Measurements from ENCODE around the gene ANO1. TPM values are rescaled to one million over a fixed set of nuclear protein-coding genes. Genes with fewer than 3 reads are reported as not detected.

ANO1 gene
- total RNA-seq, 3 donors from 2014 or later (not counting 1 experiment from before 2014, with no cell fraction given), result not detected

DNA sequence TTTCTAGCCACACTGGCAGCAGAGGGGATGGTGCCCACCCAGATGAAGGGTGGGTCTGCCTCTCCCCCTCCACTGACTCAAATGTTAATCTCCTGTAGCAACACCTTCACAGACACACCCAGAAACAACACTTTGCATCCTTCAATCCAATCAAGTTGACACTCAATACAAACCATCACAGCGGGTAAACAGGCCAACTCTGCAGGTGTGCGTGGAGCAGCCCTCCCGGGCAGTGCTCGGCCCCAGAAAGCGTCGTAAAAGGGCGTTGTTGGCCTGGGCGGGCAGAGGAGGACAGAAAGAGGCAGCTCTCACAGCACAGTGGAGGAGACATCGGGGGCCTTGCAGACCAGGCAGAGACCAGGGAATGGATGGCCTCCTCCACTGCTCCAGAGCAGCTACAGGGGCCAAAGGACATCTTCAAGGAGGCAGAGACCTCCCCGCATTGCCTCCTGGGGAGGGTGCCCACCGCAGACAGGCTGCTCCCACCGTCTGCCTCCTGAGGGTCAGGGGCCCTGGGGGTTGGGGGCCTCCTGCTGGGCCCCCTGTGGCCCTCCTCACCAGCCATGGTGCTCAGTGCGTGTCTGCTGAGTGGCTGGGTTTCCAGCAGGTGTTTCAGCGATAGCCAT, 68.9 kb downstream of the ANO1 start:
- DNase-seq, result no peak
- H3K27ac Mint-ChIP-seq, result no peak overlapping the region
- H3K4me1 Mint-ChIP-seq, result no peaks in the 10 kb centered on the region
- no peaks in the 10 kb centered on the region for H3K9me3 Mint-ChIP-seq
- Histone ChIP-seq H3K9me3 (ENCODE audit: control insufficient read depth, insufficient read depth, low read length) (no peaks in the 10 kb centered on the region), H3K4me1 (ENCODE audit: control insufficient read depth, insufficient read depth, low read length) (no peaks in the 10 kb centered on the region), H3K27me3 (ENCODE audit: control insufficient read depth, insufficient read depth, low read length) (peaks cover 2% of the 10 kb centered on the region), H3K27ac (ENCODE audit: low read length) (no peak overlapping the region), H3K36me3 (ENCODE audit: control insufficient read depth, insufficient read depth, low read length) (no peaks in the 10 kb centered on the region), H3K4me3 (ENCODE audit: low read length) (no peak overlapping the region)
- ATAC-seq, result no peak
- peaks cover 15 to 17% of the 10 kb centered on the region in 2 donors for H3K27me3 Mint-ChIP-seq (ENCODE audit: low read depth in 2 of 2)
- H3K36me3 Mint-ChIP-seq, result no peaks in the 10 kb centered on the region
- no peak overlapping the region for H3K4me3 Mint-ChIP-seq
- 37% methylated on average over 14 of the region's 14 CpGs for WGBS (ENCODE audit: insufficient coverage)
- intact Hi-C loops (cut with micrococcal nuclease), result no loop called here
- TF ChIP-seq CTCF (IDR thresholded peaks at IDR 0.05), result no peak

DNA sequence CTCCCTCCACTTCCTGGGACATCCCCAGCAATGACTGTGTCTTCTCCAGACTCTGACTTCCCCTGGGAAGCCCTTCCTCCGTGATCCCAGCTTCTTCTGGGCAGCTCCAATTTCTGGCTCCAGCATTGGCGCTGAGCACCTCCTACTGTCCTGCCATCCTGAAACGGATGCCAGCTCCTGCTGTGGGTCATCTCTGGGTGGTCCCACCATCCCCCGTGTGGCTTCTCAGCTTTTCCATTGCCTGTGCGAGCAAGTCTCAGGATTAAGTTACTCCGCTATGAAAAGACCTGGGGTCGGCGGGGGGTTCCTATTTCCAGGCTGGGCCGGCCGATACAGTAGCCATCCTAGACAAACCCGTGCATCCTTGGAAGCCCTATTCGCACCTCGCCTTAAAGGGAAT, 69.6 kb downstream of the ANO1 start:
- no peak overlapping the region for H3K4me3 Mint-ChIP-seq
- H3K36me3 Mint-ChIP-seq, result no peaks in the 10 kb centered on the region
- H3K27ac ChIP-seq (ENCODE audit: low read length), result no peak overlapping the region
- intact Hi-C loops (cut with micrococcal nuclease), result no loop called here
- H3K27me3 ChIP-seq (ENCODE audit: control insufficient read depth, insufficient read depth, low read length), result no peaks in the 10 kb centered on the region
- no peak overlapping the region for H3K27ac Mint-ChIP-seq
- no peaks in the 10 kb centered on the region for H3K36me3 ChIP-seq (ENCODE audit: control insufficient read depth, insufficient read depth, low read length)
- ATAC-seq (no peak), DNase-seq (no peak)
- H3K4me3 ChIP-seq (ENCODE audit: low read length), result no peak overlapping the region
- no peak for TF ChIP-seq CTCF (IDR thresholded peaks at IDR 0.05)
- no peaks in the 10 kb centered on the region for H3K9me3 ChIP-seq (ENCODE audit: control insufficient read depth, insufficient read depth, low read length)
- no peaks in the 10 kb centered on the region for H3K9me3 Mint-ChIP-seq
- no peaks in the 10 kb centered on the region for H3K4me1 Mint-ChIP-seq
- peaks cover 13 to 16% of the 10 kb centered on the region in 2 donors for H3K27me3 Mint-ChIP-seq (ENCODE audit: low read depth in 2 of 2)
- WGBS (ENCODE audit: insufficient coverage), result 72% methylated on average over 13 of the region's 13 CpGs
- H3K4me1 ChIP-seq (ENCODE audit: control insufficient read depth, insufficient read depth, low read length), result no peaks in the 10 kb centered on the region

- H3K4me3 Mint-ChIP-seq, result no peak overlapping the region
- no peaks in the 10 kb centered on the region for H3K4me1 Mint-ChIP-seq
- H3K9me3 ChIP-seq (ENCODE audit: control insufficient read depth, insufficient read depth, low read length), result no peaks in the 10 kb centered on the region
- ATAC-seq (no peak), DNase-seq (no peak)
- no peak for TF ChIP-seq CTCF (IDR thresholded peaks at IDR 0.05)
- no peaks in the 10 kb centered on the region for H3K27me3 Mint-ChIP-seq (ENCODE audit: low read depth in 2 of 2)
- H3K36me3 Mint-ChIP-seq, result no peaks in the 10 kb centered on the region
- H3K27ac ChIP-seq (ENCODE audit: low read length), result no peak overlapping the region
- no peaks in the 10 kb centered on the region for H3K9me3 Mint-ChIP-seq
- no peaks in the 10 kb centered on the region for H3K4me1 ChIP-seq (ENCODE audit: control insufficient read depth, insufficient read depth, low read length)
- WGBS (ENCODE audit: insufficient coverage), result 95% methylated on average over 9 of the region's 9 CpGs
- intact Hi-C loops (cut with micrococcal nuclease), result no loop called here
- H3K27ac Mint-ChIP-seq, result no peak overlapping the region
- no peaks in the 10 kb centered on the region for H3K36me3 ChIP-seq (ENCODE audit: control insufficient read depth, insufficient read depth, low read length)
- H3K27me3 ChIP-seq (ENCODE audit: control insufficient read depth, insufficient read depth, low read length), result no peaks in the 10 kb centered on the region
- no peak overlapping the region for H3K4me3 ChIP-seq (ENCODE audit: low read length)
Measured at GRCh38 chr11:70151671-70152070, 73.6 kb downstream of the ANO1 start.

DNA sequence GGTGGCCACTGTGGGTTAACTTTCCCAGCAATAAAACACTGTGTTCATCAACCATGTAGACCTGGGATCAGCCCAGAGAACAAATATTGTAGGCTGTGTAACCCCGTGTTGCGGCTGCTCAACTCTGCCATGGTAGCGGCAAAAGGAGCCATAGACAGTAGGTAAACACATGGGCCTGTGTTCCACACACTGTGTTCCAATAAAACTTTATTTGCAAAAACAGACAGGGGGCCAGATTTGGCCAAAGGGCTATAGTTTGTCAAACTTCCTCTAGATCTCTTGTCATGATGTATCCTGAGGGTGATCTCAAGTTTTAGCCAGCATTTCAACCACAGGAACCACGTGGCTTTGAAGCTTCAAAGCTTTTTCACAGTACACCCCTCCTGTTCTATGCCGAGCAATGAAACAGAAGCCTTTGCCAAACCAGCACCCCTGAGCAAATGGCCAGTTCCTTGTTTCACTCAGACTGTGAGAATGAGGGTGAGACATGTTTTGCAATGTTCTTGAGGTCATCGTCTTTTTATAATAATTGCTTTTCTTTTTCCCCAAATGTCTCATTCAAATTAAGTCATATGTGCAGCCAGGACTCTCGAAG, 75.1 kb downstream of the ANO1 start:
- no peak for ATAC-seq
- Histone ChIP-seq H3K4me3 (ENCODE audit: low read length) (no peak overlapping the region), H3K9me3 (ENCODE audit: control insufficient read depth, insufficient read depth, low read length) (no peaks in the 10 kb centered on the region), H3K4me1 (ENCODE audit: control insufficient read depth, insufficient read depth, low read length) (no peaks in the 10 kb centered on the region), H3K27ac (ENCODE audit: low read length) (no peak overlapping the region), H3K27me3 (ENCODE audit: control insufficient read depth, insufficient read depth, low read length) (no peaks in the 10 kb centered on the region), H3K36me3 (ENCODE audit: control insufficient read depth, insufficient read depth, low read length) (no peaks in the 10 kb centered on the region)
- intact Hi-C loops (cut with micrococcal nuclease), result no loop called here
- Mint-ChIP-seq H3K4me1 (no peaks in the 10 kb centered on the region), H3K4me3 (no peak overlapping the region), H3K27me3 (ENCODE audit: low read depth in 2 of 2) (no peaks in the 10 kb centered on the region), H3K36me3 (no peaks in the 10 kb centered on the region), H3K27ac (no peak overlapping the region), H3K9me3 (no peaks in the 10 kb centered on the region)
- 67% methylated on average over 6 of the region's 7 CpGs for WGBS (ENCODE audit: insufficient coverage)
- no peak for DNase-seq
- TF ChIP-seq CTCF (IDR thresholded peaks at IDR 0.05), result no peak
